ENCODE results near the gene CNIH4. TPM values are rescaled to one million over a fixed set of nuclear protein-coding genes. Genes with fewer than 3 reads are reported as not detected.

CNIH4 gene
- total and polyA plus RNA-seq, 2 of the 4 experiments (the other 2 are of a cell fraction): 29.7 to 73.1 TPM

GRCh38 chr1:224343679-224344078 is 13.0 kb upstream of the CNIH4 start:
- no peak overlapping the region for H2AFZ ChIP-seq (replicated peaks; ENCODE audit: low read length, poor library complexity)
- no peak overlapping the region for H3K23ac ChIP-seq (ENCODE audit: low read depth, low read length)
- no peak for DNase-seq
- H3K56ac ChIP-seq (ENCODE audit: extremely low read depth, insufficient read depth, low read length): no peak overlapping the region
- H4K5ac ChIP-seq (ENCODE audit: low read depth, low read length): no peak overlapping the region
- H3K9ac ChIP-seq (ENCODE audit: low read depth, low read length): no peak overlapping the region
- intact Hi-C loops (cut with micrococcal nuclease) (no loop called here), in situ Hi-C loops (cut with MboI; ENCODE audit: low sequenced_read_pairs) (no loop called here), dilution Hi-C loops (cut with HindIII; ENCODE audit: low sequenced_read_pairs, unreplicated experiment) (no loop called here)
- ChIA-PET CTCF (interaction anchor here (0.5 kb wide), 1 partner anchor 163 kb away, joined by 4 read pairs; no protein-coding TSS in a partner anchor), POLR2A (ENCODE audit: unreplicated experiment) (no interaction called here)
- no peaks in the 10 kb centered on the region for H4K20me1 ChIP-seq (ENCODE audit: insufficient read depth, low read length)
- H3K27me3 ChIP-seq (ENCODE audit: control insufficient read depth, insufficient read depth, low read length): no peaks in the 10 kb centered on the region
- no peak overlapping the region for H2BK120ac ChIP-seq (ENCODE audit: low read depth, low read length)
- no peak overlapping the region for H3K4me3 ChIP-seq (ENCODE audit: insufficient read depth, low read depth, low read length)
- no peaks in the 10 kb centered on the region for H3K4me1 ChIP-seq (ENCODE audit: control insufficient read depth, insufficient read depth, low read length)
- H3K14ac ChIP-seq (replicated peaks; ENCODE audit: low read depth, low read length): no peak overlapping the region
- H2BK5ac ChIP-seq (ENCODE audit: low read depth, low read length, poor library complexity, severe bottlenecking): no peak overlapping the region
- no peak overlapping the region for H3K18ac ChIP-seq (ENCODE audit: low read depth, low read length)
- H3K4me2 ChIP-seq (ENCODE audit: low read depth, low read length): no peak overlapping the region
- no CpG with 5 or more reads among the region's 3 CpGs for WGBS, 2 experiments (ENCODE audit: extremely low coverage in 2 of 2, insufficient read length in 1 of 2)
- H2AK9ac ChIP-seq (replicated peaks; ENCODE audit: low read depth, low read length, poor library complexity): no peak overlapping the region
- no peak for TF ChIP-seq MAZ (IDR thresholded peaks at IDR 0.05; ENCODE audit: borderline replicate concordance, low read depth, low read length)
- no peak overlapping the region for H4K8ac ChIP-seq (ENCODE audit: low read depth in 2 of 2, low read length in 2 of 2)
- H4K91ac ChIP-seq (ENCODE audit: insufficient read depth, low read depth, low read length): no peak overlapping the region
- H3K9me3 ChIP-seq (ENCODE audit: control insufficient read depth, insufficient read depth, low read length): peaks cover 15% of the 10 kb centered on the region
- no peak for ATAC-seq (ENCODE audit: low read depth)
- no peak overlapping the region for H2BK20ac ChIP-seq (ENCODE audit: low read depth, low read length)
- no TSS peak for BruUV-seq (replicated peaks)
- H3K4ac ChIP-seq (ENCODE audit: low read depth, low read length): no peak overlapping the region
- no peaks in the 10 kb centered on the region for H3K36me3 ChIP-seq (ENCODE audit: control insufficient read depth, insufficient read depth, low read length)
- no peaks in the 10 kb centered on the region for H3K9me1 ChIP-seq (ENCODE audit: insufficient read depth, low read length)
- H3K79me1 ChIP-seq (ENCODE audit: low read depth in 1 of 2, low read length in 2 of 2): no peaks in the 10 kb centered on the region
- no peak overlapping the region for H3K27ac ChIP-seq (ENCODE audit: insufficient read depth, low read length)
- no peak overlapping the region for H2BK15ac ChIP-seq (ENCODE audit: low read depth, low read length)
- H2AK5ac ChIP-seq (ENCODE audit: low read depth, low read length): no peak overlapping the region
